Measurements from ENCODE around the gene MEIS1.

The MEIS1 gene

DNA sequence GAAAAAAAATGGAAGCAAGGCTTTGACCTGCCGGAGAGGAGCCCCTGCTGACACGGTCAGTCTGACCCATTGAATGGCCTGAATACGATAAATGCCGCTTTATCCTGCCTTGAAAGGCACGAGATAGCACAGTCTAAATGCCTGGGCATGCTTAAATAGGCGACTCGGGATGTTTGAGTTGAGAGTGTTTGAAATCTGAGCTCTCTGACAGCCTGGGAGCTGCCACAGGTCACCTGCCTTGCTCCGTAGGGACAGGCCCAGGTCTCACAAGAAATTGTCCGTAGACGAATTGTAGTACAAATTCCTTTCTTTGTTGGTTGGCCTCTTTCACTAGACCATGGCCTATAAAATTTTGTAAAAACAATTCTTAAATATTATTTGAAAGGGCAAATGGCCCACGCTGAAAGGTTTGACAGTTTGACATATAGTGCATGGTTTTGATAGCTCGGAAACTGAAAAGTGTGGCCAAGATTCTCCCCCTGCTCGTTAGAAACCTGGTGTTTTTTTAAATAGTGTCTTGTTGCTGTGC, 72.8 kb downstream of the MEIS1 start:
- no peak for DNase-seq (ENCODE audit: low read depth)

DNA sequence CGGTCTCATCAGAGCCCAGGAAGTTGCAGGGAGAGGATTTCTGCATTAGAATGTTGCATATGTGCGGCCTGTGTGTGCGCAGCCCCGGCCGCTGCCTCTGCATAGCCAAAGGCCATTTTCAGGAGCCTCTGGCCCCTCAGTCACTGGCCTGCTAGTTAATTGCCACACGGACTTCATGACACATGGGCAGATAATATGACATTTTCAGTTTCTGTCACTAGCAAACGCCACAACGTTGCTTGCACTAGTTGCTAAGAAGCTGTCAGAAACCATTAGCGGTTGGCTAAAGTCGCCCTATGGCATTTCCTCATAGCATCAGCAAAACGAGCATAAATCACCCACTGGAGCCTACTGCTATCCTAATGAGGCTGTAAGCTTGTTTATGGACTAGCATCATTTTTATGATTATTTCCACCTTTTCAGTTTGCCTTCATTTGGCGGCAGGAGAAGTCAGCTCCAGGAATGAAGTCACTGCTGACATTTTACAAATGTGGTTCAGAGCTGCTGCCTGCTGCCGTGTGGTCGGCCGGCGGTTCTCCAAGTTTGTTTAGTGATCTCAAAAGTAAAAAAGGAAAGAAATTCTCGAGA, 73.7 kb downstream of the MEIS1 start:
- no peak for DNase-seq (ENCODE audit: low read depth)

GRCh38 chr2:66509326-66509811, 74.4 kb downstream of the MEIS1 start:
- DNase-seq (ENCODE audit: low read depth) = no peak

DNA sequence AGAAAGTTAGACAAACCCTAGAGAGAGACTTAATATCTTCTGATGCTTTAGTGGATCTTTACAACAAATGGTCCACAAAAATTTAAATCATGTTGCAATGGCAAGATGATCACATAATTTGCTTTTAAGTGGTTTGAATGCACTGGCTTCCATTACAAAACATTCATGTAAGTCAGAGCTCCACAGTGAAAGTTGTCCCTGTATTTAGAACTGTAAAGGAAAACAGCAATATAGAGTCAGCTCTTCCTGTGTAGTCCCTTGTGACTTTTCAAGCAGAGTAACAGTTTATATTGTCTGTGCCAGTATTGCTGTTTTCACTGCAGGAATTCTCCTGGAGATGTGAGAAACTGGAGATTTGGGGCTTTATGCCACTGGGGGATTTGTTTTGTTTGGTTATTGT, 77.7 kb downstream of the MEIS1 start:
- no peak for DNase-seq (ENCODE audit: low read depth)

- no peak for DNase-seq (ENCODE audit: low read depth)
Observed at GRCh38 chr2:66515743-66516142, 80.8 kb downstream of the MEIS1 start.

GRCh38 chr2:66516499-66516898, 81.6 kb downstream of the MEIS1 start:
- DNase-seq (ENCODE audit: low read depth) = no peak

GRCh38 chr2:66517772-66518171, 82.8 kb downstream of the MEIS1 start:
- DNase-seq (ENCODE audit: low read depth) = no peak

GRCh38 chr2:66519264-66519843, 84.4 kb downstream of the MEIS1 start:
- no peak for DNase-seq (ENCODE audit: low read depth)

DNA sequence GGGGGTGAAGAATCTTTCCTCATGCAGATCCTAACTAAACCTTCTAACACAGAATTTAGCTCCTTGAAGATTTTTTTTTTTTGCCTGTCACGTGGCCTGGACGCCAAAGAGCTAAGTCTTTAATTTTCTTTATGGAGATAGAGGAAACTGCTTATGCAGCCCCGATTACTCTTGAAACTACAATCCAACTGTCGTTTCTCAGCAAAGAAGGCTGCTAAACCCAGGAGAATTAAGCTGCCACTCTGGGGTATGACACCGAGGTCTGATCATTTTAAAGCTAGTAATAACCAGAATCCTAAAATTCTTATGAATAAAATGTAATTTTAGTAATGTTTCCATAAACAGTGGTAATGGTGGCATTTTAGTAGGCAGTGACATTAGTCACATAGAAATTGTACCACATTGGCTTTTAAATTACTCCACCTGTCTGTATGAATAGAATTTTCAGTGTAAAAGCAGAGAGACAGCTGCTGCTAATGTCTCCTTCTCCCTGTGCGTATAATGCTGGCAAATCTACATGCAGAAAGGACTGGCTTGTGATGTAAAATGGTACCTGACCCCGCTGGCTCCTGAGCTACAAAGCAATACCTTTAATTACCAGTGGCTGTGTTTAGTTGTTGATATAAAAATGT, 86.5 kb downstream of the MEIS1 start:
- DNase-seq (ENCODE audit: low read depth) = no peak

DNA sequence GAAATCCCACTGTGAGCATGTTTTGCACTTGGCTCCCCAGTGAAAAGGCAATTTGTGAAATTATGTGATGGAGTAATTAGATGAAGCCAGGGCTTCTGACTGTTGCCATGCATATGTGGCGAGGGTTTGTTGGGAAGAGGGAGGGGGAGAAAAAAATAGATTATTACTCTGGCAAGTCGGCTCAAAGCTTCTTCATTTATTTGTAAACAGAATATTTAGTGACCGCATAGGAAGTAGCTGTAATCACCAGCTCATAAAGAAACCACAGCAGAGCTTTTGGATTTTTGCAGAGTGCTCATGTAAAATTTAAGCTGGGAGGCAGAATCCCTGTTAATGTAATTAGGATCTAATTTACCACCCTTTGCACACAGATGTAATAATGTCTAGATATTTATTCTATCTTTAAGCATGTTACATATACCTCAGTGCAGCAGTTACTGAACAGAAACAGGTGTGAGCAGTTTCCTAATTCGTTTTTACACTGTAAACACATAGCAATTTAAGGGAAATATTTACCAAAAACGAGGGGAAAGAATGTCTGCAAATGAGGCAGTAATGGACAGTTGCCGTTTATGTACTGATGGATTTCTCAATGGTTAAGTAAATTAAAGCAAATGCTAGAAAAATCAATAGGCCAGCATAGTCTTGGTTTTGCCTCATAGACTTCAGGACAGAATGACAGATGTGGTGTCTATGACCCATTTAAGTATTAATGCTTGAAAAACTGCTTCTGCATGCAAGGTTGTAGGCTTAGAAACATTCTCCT, 87.9 kb downstream of the MEIS1 start:
- DNase-seq (ENCODE audit: low read depth) = no peak

GRCh38 chr2:66523377-66523969, 88.5 kb downstream of the MEIS1 start:
- no peak for DNase-seq (ENCODE audit: low read depth)

- DNase-seq (ENCODE audit: low read depth) = no peak
Observed at GRCh38 chr2:66523990-66524389, 89.1 kb downstream of the MEIS1 start.

- DNase-seq (ENCODE audit: low read depth) = no peak
Observed at GRCh38 chr2:66525606-66526005, 90.7 kb downstream of the MEIS1 start.

- no peak for DNase-seq (ENCODE audit: low read depth)
Observed at GRCh38 chr2:66526180-66526579, 91.3 kb downstream of the MEIS1 start.

DNA sequence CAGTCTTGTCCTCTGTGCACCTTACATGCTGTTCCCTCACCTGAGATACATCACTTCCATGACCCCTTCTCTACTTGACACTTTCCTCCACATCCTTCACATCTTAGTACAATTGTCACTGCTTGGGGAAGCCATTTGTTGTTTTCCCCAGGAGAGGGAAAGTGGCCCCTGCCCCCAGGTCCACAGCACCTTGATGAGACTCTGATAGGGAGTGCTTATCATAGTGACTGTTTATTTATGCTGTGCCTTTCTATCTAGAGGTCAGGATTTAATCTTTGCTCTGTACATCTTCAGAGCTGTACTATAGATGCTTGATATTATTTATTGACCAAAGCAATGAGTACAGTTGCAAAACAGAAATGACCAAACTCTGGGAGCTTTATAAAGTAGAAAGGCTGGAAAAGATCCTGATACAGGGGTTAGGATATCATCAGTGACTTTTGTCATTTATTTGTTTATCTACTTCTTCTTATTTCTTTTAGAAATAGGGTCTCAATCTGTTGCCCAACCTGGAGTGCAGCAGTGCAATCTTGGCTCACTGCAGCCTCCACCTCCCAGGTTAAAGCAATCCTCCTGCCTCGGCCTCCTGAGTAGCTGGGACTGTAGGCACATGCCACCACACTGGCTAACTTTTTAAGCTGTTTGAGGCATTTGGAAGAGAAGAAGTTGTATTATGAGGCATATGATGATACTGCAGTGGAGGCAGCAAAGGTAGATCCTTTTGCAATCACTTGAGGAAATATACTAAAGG, 94.2 kb downstream of the MEIS1 start:
- DNase-seq (ENCODE audit: low read depth) = no peak

- DNase-seq (ENCODE audit: low read depth) = no peak
Observed at GRCh38 chr2:66530651-66531050, 95.7 kb downstream of the MEIS1 start.

GRCh38 chr2:66531155-66531554, 96.2 kb downstream of the MEIS1 start:
- DNase-seq (ENCODE audit: low read depth) = no peak

DNA sequence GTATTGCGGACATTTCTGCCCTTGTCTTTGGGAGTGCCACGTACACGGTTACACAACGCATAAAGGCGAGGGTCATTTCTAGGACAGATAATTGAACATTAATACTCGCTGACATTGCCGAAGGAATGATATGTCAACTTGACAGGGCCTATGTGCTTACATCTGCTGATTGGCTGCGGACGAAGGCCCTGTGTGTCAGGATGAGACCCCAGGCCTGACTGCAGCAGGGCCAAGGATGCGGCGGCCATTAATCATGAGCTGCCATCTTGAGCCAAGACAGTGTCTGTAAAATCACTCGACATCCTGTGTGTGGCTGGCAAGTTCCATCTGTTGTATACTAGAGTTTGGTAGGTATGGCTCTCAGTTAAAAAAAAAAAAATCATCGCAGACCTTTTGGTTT, 96.6 kb downstream of the MEIS1 start:
- DNase-seq (ENCODE audit: low read depth) = no peak

- no peak for DNase-seq (ENCODE audit: low read depth)
Observed at GRCh38 chr2:66532972-66533868, 98.3 kb downstream of the MEIS1 start.

GRCh38 chr2:66534461-66534860, 99.5 kb downstream of the MEIS1 start:
- no peak for DNase-seq (ENCODE audit: low read depth)
